ENCODE results near the gene IYD.
"Not testable (repeated sequence)": the region's sequence is repeated elsewhere in the genome, so short reads cannot be mapped to it uniquely, and the experiment has no call there.

The IYD gene

GRCh38 chr6:150352321-150353296 lies 16.2 kb upstream of the IYD start:
- no peak for DNase-seq

- DNase-seq, result no peak
Observed at GRCh38 chr6:150353445-150353844, 15.4 kb upstream of the IYD start.

- DNase-seq, result no peak
Observed at GRCh38 chr6:150354754-150355571, 13.8 kb upstream of the IYD start.

- no peak for DNase-seq
Observed at GRCh38 chr6:150355932-150356331, 12.9 kb upstream of the IYD start.

GRCh38 chr6:150361876-150362275 lies 6.9 kb upstream of the IYD start:
- no peak for DNase-seq

GRCh38 chr6:150363733-150364132 lies 5.1 kb upstream of the IYD start:
- no peak for DNase-seq

- no peak for DNase-seq
Observed at GRCh38 chr6:150366118-150366778, 2.6 kb upstream of the IYD start.

GRCh38 chr6:150369408-150369807 lies 596 bp downstream of the IYD start:
- no peak for DNase-seq

GRCh38 chr6:150370112-150370511 lies 1.3 kb downstream of the IYD start:
- DNase-seq, result no peak

- no peak for DNase-seq
Observed at GRCh38 chr6:150371356-150371755, 2.5 kb downstream of the IYD start.

- DNase-seq, result no peak
Observed at GRCh38 chr6:150372051-150372450, 3.2 kb downstream of the IYD start.

GRCh38 chr6:150373260-150373701 lies 4.5 kb downstream of the IYD start:
- DNase-seq, result no peak

- not testable (repeated sequence) for DNase-seq
Observed at GRCh38 chr6:150374346-150374745, 5.5 kb downstream of the IYD start.

GRCh38 chr6:150377211-150377781 lies 8.5 kb downstream of the IYD start:
- DNase-seq, result no peak

- no peak for DNase-seq
Observed at GRCh38 chr6:150380256-150380655, 11.4 kb downstream of the IYD start.

- DNase-seq, result no peak
Observed at GRCh38 chr6:150382171-150382570, 13.4 kb downstream of the IYD start.

- no peak for DNase-seq
Observed at GRCh38 chr6:150391414-150391813, 22.6 kb downstream of the IYD start.

GRCh38 chr6:150391890-150392289 lies 23.1 kb downstream of the IYD start:
- DNase-seq, result no peak

GRCh38 chr6:150392452-150393220 lies 23.8 kb downstream of the IYD start:
- DNase-seq, result no peak

GRCh38 chr6:150394053-150394898 lies 25.5 kb downstream of the IYD start:
- no peak for DNase-seq

- DNase-seq, result no peak
Observed at GRCh38 chr6:150394899-150395295, 26.1 kb downstream of the IYD start.
